SK-N-SH treated with all-trans-retinoic acid at 6 μM for 48 hours (cell line): ENCODE results near the gene PLXND1.

ENCODE experiments used
- ARNTL ChIP-seq: fragments of 450-650 bp; formaldehyde crosslinking; IDR thresholded peaks from 2 replicates; pipeline ENCODE4 v1.5.0; 2020; ENCODE audit warnings: low read depth, mild to moderate bottlenecking, moderate library complexity, borderline replicate concordance
- BACH2 ChIP-seq: fragments of 250-450 bp; sonication (Bioruptor Pico); IDR thresholded peaks from 2 replicates; pipeline ENCODE4 v1.9.0; 2021; ENCODE audit warnings: mild to moderate bottlenecking, borderline replicate concordance
- OSR1 ChIP-seq: fragments of 250-450 bp; sonication (Bioruptor Pico); IDR thresholded peaks from 2 replicates; pipeline ENCODE4 v1.8.0; 2022; ENCODE audit warnings: moderate library complexity, mild to moderate bottlenecking, inconsistent platforms
- PATZ1 ChIP-seq: fragments of 250-450 bp; sonication (Bioruptor Pico); IDR thresholded peaks from 2 replicates; pipeline ENCODE4 v1.8.0; 2020; ENCODE audit warnings: mild to moderate bottlenecking, moderate library complexity, borderline replicate concordance
- ZNF565 ChIP-seq: fragments of 450-650 bp; formaldehyde crosslinking; conservative IDR thresholded peaks from 2 replicates; pipeline ENCODE4 v1.5.0; 2020; ENCODE audit warnings: low read depth, mild to moderate bottlenecking, moderate library complexity
- ZNF8 ChIP-seq: fragments of 450-650 bp; formaldehyde crosslinking; IDR thresholded peaks from 2 replicates; pipeline ENCODE4 v1.5.0; 2020; ENCODE audit warnings: mild to moderate bottlenecking, moderate library complexity
- TF ChIP-seq, protein P1 (sequence below): fragments of 250-450 bp; sonication (Bioruptor Pico); IDR thresholded peaks from 2 replicates; pipeline ENCODE4 v1.5.1; 2020; ENCODE audit warnings: low read depth, mild to moderate bottlenecking, moderate library complexity

DNA sequence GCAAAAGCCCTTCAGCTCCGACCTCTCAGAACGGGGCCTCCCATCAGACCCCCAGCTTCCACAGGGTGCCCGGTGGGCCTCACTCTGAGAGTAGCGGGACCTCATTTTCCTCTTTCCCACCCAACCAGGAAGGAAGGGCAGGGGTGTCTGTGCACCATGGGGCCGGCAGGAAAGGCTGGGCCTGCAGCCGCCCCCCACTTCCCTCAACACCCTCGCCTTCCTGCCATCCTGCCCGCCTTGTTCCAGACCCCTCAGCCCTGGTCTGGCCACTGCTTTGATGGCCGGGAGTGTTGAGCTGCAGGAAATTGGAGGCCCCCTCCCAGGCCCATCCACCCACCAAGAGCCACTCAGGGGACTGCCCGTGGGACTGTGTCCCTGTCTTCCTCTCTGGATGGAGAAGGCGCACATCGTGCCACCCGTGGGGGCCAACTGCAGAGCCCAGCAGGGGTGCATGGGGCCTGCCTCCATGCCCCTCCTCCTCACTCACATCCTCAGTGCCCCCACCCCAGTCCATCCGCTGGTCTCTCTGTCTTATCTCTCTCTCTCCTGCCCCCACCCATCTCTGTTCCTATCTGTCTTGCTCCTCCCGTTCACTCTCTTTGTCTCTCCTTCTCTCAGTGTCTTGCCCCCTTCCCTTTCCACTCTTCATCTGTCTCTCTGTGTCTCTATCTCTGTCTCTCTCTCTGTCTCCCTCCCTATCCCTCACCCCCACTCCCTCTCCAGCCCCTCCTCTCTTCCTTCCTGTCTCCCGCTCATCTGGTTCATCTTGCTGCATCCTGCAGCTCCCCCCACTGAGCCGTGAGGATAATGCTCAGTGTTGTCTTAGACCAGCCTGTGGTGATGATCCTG lies 1.8 kb upstream of the PLXND1 start:
- TF ChIP-seq ZNF8 (CRISPR knock-in tag) (no peak), BACH2 (CRISPR knock-in tag) (no peak), ZNF565 (no peak), OSR1 (CRISPR knock-in tag) (no peak), ARNTL (CRISPR knock-in tag) (no peak), PATZ1 (CRISPR knock-in tag) (no peak)
- TF ChIP-seq, protein P1, sequence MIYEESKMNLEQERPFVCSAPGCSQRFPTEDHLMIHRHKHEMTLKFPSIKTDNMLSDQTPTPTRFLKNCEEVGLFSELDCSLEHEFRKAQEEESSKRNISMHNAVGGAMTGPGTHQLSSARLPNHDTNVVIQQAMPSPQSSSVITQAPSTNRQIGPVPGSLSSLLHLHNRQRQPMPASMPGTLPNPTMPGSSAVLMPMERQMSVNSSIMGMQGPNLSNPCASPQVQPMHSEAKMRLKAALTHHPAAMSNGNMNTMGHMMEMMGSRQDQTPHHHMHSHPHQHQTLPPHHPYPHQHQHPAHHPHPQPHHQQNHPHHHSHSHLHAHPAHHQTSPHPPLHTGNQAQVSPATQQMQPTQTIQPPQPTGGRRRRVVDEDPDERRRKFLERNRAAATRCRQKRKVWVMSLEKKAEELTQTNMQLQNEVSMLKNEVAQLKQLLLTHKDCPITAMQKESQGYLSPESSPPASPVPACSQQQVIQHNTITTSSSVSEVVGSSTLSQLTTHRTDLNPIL (CRISPR knock-in tag), result no peak
